ENCODE measurements around the gene SUSD6.
"Not testable (repeated sequence)": the region's sequence is repeated elsewhere in the genome, so short reads cannot be mapped to it uniquely, and the experiment has no call there.

SUSD6 gene

DNA sequence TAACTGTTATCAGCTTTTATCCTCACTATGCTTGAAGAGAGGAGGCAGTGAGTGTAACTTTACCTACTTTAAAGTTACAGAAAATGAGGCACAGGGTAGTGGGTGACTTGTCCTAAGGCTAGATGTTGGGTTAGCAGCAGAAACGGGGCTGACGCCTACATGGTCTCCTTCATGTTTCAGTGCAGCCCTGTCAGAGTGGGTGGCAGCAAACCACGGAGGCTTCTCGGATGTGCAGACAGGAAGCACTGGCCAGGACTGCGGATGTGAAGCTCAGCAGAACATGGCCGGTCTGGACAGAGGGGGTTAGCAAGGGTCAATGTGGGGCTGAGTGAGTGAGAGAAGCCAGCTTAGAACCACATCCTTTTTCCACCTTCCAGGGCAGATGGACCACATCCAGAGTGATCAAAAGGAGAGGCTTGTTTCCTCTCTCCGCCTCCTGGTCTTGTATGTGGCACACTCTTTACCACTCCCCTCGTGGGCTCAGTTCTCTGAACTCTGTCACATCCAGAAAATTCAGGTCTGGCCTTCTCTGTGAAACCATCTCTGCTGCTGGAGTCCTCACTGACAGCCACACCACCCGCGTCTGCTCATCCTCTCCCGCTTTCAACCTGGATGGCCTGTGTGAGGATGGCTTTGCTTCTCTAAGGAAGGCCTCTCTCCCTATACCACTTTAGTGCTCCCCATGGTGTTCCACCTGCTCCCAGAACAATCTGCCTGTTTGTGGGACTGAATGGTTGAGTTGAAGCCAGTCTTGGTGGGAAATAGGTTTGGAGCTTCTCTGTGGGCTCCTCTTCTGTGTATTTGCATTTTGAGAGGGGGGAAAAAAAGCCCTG is 14.1 kb downstream of the SUSD6 start:
- DNase-seq = peak; percentile 12

DNA sequence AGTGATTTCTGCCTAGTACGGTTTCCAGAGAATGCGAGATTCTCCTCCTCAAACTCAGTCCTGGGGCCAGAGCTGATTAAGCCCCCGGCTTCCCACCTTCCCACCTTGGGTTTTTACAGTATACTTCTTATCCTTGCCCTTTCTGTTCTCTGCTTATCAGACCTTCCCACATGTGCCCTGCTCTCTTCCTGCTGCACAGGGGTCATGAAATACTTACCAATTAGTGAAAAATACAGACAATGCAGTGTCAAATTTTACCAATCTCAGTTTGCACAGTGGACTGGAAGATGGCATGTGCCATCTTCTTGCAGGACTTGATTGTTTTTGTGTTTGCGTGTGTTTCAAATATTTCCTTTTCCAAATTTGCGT is 14.7 kb downstream of the SUSD6 start:
- no peak for DNase-seq

DNA sequence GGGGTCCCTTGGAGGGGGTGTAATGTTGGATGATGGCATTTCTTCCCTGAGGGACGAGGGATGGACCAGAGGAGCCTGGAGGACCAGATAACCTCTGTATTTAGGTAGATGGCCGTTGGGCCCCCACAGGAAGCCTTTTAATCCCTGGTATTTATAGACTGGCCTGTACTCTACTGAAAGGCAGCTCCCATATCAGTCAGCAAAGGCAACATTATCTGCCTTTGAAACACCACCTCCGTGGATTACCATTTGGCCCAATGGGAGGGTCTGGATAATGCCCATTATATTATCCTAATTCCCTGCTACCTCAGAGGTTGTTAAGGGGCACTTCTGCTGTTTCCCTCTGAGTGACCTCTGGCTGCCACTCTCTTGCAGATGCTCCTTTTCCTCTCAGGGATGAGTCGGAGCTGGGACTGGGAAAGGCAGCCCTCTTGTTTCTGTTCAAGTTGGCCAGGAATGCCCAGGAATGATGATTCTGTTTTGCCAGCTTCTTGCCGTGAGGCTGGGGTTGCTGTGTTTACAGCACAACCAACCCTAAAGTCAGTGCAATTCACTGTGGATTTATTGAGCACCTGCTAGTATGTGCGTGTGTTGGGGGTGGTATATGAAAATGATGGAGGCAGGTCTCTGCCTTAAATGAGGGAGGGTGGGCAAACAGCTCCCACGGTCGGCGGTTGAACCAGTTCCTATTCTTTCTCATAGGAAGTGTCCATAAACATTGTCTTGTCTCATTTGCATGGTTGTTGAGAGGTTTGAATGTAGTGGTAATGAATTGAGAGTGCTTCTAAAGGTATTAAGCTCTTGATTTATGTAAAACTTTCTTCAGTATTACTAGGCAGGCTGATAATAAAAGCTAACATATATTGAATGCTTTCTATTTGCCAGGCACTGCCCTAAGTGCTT is 18.1 kb downstream of the SUSD6 start:
- no peak for DNase-seq

DNA sequence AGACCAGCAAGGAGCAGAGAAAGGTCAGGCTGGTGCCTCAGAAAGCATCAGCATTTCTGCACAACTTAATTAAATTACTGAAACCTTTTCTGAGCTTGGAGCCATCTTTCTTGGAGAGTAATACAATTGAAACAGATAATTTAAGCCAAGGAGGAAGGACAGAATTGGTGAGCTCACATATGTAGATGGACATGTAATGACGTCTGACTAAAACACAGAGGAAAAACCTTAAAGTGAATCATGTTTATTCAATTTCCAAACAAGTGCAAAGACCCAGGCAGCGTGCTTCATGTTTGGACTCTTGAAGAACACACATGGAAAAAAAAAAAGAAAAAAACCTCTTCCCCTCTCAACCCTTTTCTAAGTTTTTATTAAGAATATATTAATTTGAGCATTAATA is 19.0 kb downstream of the SUSD6 start:
- no peak for DNase-seq

DNA sequence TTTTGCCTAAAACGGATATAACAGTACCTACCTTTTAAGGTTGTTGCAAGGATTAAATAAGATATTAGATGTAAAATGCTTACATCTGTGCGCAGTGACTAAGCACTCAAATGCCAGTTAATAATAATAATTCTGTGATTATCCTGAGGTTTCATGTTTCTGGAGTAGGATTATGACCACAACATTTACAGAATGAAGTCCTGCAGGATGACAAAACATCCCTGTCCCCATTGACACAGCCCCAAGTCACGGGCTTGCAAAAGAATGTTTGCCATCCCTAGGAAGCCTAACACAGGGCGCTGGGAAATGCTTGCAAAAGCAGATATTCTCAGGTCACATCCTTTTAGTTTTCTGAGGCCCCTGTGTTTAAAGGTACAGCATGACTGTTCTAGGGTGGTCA is 20.1 kb downstream of the SUSD6 start:
- DNase-seq = no peak

DNA sequence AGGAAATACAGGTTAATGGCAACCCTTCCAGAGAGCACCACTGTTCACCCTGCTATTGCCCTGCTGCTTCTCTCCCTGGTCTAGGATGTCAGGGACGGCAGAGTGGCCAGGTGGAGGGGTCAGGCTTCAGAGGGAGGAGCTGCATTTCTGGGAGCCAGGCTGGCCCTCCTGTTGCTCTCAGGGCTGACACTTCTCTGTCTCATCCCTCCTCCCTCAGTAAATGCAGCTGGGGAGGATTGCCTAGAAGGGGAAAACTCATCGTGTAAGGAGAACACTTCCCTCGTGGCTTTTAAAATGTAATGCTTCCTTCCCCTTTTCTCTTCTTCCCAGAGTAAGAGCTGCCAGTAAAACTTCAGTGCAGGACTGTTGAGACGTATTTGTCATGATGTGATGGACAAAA is 20.8 kb downstream of the SUSD6 start:
- no peak for DNase-seq

DNA sequence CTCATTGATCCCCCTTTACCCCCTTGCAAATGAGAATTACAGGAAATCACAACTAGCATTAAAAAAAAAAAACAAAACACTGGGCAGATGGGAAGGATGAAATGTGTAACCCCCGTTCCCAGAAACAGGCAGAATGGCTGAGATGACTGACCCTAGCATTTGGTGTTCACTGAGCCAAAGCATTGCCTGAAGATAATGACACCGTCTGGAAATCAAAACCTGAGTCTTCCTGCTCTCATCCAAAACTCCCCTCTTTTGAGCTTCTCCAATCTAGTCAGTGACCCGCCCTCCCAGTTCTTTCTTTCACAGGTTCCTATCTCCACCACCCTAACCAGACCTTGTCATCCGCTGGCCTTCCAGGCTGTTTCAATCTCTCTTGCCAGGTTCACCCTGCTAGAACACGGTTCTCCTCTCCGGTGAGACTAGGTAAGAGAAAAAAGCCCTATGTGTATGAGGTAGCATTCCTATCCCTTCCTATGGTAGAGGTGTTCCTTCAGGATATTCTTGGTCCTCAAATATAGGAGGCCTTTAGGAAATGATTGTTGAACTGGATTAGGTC is 21.3 kb downstream of the SUSD6 start:
- no peak for DNase-seq

DNA sequence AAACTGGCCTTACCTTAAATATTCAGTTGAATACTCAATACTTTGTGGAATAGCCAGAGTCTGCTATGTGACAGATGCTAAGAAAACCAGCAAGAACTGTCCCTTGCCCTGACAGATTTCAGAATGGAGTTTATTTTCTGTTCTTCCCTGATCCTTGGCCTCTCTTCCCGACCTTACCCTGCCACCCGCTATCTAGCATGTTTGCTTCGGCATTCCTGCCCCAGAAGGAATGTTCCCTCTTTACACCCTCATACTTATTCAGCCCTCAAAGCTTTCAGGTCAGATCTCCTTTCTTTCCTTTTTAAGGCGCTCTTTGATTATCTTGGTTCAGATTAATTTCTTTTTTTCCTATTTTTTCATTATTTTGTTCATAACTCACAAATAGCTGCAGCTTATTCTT is 21.8 kb downstream of the SUSD6 start:
- no peak for DNase-seq

DNA sequence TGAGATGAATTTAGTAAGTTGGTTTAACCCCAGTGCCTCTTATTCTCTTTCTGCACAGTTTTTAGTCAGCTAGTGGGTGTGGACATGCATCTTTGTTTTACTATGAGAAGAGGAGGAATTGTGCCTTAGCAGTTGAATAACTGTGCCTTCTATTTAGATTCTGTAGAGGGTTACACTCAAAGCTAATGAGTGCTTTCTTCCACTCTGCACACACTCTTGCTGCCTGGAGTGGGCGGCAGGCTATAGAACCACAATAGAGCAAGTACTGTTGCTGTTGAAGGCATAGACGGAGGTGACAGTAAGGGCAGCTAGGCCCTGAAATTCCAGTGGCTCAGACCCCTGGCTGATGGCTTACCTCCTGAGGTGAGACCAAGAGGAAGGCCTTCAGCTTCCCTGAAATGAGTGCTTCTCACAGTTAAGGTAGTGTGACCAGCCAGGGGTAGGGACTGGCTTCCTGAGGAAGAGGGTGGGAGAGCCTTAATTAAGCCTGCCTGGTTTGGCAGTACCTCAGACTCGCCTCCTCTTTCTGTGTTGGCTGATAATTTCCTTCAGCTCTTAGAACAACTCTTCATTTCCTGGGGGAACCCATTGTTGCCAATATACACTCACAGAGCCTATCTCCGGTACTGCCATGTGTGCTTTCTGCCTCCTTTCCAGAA is 24.7 kb downstream of the SUSD6 start:
- no peak for DNase-seq

DNA sequence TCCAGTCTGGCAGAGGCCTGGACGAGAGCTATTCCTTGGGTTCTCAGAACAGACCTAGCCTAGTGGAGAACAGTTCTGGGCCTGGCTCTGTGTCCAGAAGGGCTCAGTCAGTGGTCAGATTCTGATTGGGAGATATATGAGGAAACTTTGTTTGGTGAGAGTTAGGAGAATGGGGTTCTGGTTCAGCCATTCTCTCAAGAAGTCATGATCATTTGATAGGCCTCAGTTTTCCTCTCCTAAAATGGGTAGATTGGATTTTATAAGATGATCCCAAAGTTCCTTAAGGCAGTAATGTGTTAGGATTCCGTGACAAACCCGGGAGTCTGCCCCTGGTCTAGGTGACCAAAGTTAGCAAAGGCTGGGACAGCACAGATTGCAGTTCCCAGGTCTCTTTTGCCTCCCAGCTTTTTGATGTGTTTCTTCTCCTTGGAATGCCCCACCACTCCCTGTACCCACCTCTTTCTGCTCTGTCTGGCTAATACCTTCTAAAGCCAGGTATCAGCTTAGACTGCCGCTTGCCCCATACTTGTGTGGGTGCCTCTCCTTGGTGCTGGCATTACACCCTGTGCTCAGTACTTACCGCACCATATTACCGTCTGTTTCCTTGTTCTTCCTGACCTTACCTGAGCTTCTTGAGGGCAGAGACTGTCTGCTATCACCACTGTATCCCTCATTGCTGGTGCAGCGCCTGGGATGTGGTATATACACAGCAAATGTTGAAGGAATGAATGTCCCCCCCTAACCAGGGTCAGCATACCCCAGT is 25.5 kb downstream of the SUSD6 start:
- DNase-seq = no peak

DNA sequence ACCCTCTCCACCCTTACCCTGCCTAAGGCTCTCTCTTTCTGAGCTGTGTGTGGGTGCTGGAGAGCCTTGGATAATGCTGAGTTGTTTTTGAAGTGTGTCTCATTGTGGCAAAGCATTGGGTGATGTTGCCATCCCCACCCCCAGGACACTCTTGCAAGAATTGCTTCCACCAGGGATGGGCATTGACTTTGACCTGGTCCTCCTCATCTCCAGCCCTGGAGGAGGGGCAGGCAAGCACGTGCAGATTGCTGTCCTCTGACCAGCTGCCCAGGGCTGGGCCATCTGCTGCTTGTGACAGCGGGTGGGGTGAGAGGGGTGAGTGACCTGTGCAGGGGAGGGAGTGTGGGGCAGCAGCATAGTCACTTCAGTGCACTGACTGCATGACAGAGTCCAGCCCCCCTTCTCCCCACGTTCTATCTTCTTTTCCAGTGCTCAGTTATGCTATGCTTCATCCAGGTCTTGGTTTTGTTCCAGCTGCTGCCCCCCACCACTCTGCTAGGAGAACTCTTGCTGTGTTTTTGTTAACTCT is 26.2 kb downstream of the SUSD6 start:
- DNase-seq = no peak

DNA sequence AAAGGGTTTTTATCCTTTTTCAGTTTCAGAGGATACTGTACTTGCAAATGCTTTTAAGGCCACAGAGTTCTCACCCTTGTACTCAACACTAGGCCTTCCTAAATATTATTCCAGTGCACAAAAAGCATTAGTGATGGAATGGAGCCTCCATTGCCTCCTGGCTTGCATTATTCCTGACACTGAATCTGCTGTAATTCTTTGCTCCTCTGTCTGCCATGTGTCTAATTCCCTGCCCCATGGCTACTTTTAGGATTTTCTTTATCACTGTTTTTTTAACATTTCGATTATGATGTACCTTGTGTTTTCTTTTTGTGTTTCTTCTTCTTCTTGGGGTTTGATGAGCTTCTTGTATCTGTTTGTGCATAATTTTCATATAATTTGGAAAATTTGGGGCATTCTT is 29.5 kb downstream of the SUSD6 start:
- no peak for DNase-seq

DNA sequence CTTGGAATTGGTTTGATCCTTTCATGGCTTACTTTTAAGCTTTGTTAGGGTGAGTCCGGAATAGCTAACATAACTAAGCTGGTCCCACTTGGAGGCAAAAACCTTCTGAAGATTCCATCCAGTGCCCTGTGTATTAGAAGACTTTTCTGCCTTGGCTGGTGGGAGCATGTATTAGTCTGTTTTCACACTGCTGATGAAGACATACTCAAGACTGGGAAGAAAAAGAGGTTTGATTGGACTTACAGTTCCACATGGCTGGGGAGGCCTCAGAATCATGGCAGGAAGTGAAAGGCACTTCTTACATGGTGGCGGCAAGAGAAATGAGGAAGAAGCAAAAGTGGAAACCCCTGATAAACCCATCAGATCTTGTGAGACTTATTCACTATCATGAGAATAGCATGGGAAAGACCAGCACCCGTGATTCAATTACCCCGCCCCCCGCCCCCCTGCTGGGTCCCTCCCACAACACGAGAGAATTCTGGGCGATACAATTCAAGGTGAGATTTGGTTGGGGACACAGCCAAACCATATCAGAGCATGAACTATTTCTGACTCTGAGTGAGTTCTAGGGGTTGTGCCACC is 30.9 kb downstream of the SUSD6 start:
- DNase-seq = not testable (repeated sequence)

DNA sequence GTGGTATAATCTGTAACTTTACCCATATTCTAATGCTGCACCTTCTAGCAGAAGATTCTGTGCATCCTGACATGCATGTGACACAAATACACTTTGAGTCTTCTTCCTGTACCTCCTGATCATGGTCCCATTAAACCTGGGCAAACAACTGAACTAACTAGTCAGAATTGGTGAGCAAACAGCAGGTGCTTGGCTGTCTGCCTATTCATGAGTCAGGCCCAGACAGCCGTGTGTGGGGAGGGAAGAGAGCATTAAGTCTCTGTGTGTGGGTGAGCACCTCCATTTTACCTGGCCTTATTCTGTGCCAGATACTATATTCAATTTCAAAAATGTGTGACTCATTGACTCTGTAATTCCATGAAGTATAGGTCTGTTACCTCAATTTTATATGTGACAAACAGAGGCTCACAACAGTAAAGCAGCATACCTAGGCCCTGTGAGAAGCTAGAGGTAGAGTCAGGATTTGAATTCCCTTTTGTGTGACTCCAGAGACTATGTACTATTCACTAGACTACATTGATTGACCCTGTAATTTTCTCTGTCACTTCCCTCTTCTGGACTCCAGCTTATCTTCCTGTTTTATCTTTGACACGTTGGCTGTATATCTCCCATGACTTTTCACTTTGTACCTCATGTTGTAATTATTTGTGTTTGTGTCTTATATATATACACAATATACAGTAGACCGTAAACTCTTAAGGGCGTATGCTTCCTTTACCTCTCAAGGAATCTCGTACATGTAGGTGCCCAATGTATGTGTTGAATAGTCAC is 32.2 kb downstream of the SUSD6 start:
- no peak for DNase-seq

DNA sequence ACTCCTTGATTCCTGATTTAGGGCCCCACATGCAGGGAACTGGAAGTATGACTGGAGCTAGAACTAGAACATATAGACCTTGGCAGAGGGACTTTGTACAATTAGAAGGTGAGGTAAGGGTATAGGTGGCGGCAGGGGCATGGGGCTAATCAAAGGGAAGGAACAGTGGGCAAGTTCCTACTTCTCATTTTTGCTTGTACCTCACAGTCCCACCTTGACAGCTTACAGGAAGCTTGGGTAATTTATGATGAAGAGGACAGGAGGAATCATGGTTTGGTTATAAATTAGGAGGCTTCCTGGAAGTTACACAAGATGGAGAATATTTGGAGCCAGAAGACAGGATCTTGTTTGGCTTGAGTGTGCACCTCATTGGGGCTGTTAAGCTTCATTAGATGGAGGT is 33.4 kb downstream of the SUSD6 start:
- no peak for DNase-seq

DNA sequence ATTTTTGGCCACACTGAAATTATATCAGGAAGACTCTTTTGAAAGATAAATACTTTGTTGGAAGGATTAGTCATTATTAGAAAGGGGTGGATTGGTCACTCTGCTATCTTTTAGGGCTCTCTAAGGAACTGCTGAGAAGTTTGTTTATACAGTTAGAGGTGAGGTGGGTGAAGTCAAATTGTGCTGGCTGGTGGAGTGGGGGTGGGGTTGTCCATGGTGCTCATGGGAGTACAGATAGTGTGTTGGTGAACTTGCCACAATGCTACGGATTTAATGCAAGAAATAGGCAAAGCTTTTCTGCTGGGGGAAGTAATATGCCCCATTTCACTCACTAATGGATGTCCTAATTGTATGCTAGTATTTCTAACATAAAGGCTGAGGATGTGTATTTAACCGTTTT is 35.8 kb downstream of the SUSD6 start:
- DNase-seq = no peak

DNA sequence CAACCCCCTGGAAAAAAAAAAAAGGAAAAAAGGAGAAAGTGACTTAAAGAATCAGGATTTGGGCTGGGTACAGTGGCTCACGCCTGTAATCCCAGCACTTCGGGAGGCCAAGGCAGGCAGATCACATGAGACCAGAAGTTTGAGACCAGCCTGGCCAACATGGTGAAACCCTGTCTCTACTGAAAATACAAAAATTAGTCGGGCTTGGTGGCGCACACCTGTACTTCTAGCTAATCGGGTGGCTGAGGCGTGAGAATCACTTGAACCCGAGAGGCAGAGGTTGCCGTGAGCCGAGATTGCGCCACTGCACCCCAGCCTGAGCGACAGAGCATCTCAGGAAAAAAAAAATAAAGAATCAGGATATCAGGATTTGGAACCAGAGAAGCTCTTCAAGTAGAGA is 36.2 kb downstream of the SUSD6 start:
- DNase-seq = not testable (repeated sequence)

DNA sequence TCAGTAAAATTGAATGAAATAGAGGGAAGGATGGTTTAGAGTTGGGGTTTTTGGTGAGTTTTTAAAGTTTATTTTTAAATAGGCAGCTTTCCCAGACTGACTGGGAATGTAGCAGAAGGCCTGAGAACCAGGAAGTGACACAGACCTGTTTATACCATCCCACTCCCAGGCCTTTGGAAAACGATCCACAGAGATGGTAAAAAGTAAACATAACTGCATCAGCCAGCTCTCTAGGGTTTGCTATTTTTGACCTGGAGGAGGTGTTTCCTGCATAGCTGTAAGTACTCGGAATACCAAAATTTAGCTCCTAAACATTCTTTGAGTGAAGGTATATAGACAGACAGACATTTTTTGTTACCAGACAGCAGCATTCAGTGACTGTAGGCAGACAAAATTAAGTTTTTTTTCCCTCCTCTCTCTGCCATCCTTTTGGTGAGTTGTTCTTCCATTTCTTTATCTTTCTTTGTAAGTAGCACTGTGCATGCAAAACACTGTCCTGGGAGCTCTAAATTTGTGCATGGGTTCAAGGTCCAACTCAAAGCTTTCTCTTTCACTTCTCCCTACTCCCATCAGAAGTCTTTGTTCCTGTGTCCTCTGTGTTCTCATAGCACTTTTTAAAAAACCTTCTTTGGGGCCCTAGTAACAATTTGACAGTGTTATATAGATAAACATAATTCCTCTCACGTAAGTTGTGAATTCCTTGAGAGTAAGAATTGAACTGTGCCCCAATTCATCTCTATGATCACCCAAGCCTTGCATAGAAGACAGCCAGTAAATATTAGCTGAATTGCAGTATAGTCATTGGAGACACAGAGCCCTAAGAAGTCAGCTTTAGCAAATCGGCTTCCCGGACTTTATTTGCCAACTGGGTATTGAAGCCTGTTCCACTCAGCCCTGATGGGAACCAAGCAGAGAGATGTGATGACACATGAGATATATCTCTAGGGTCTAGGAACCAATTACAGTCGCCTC is 37.4 kb downstream of the SUSD6 start:
- no peak for DNase-seq

DNA sequence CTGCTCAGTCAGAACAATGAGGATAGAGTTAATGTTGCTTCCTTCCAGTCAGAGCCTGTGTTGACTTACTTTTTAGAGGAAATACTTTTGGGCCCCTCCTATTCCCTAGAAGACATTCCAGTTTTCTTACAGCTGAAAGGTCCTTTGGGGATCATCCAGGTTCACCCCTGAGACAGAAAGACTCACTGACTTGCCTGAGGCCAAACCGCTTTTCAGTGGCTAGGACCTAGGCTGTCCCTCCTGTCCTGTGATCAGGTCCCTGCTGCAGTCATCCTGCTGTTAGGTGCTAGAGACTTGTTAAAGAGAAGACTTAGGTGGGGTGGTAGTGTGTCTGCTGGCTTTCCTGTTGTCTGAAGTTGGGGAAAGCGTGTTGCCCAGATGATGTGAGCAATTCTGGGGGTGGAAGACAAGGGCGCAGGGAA is 39.6 kb downstream of the SUSD6 start:
- no peak for DNase-seq

DNA sequence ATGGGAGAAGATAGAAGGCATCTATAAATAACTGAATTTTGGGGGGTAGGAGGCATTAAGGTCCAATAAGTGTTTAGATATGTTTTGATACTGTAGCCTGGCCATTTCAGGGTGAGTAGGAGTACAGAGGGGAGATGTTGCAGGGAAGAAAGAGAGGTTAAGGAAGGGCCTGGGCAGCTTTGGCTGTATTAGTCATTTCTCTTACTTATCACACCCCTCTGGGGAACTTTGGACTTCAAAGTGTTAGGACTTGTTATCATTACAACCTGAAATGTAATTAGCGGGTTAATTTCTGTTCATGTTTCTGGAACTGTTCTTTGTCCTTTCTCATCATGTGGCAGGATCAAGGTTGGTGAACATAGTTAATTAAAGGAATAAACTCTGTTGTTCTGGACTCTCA is 40.3 kb downstream of the SUSD6 start:
- no peak for DNase-seq

All from activated gamma-delta T cell (primary cell).